ENCODE data around the gene ZNF764.
"Not testable (repeated sequence)": the region's sequence is repeated elsewhere in the genome, so short reads cannot be mapped to it uniquely, and the experiment has no call there.

Gene ZNF764

GRCh38 chr16:30526137-30526822 is 31.9 kb downstream of the ZNF764 start, which contains the start of gene ZNF768:
Gene ZNF768 (minus strand): TSS chr16:30526566. CDS start chr16:30526413, 153 bp downstream.
- peak; percentile 70 for DNase-seq

DNA sequence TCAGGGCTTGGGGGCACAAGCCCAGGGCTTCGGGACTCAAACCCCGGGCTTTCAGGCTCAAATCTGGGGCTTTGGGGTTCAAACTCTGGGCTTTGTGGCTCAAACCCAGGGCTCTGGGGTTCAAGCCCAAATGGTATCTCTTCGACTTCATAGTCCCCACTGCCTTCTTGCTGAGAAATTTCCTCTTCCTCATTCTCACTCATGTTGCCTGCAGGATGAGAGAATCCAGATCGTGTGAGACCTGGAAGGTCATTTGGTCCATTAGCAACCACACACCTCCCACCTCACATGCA is 32.4 kb downstream of the ZNF764 start:
- DNase-seq: no peak

DNA sequence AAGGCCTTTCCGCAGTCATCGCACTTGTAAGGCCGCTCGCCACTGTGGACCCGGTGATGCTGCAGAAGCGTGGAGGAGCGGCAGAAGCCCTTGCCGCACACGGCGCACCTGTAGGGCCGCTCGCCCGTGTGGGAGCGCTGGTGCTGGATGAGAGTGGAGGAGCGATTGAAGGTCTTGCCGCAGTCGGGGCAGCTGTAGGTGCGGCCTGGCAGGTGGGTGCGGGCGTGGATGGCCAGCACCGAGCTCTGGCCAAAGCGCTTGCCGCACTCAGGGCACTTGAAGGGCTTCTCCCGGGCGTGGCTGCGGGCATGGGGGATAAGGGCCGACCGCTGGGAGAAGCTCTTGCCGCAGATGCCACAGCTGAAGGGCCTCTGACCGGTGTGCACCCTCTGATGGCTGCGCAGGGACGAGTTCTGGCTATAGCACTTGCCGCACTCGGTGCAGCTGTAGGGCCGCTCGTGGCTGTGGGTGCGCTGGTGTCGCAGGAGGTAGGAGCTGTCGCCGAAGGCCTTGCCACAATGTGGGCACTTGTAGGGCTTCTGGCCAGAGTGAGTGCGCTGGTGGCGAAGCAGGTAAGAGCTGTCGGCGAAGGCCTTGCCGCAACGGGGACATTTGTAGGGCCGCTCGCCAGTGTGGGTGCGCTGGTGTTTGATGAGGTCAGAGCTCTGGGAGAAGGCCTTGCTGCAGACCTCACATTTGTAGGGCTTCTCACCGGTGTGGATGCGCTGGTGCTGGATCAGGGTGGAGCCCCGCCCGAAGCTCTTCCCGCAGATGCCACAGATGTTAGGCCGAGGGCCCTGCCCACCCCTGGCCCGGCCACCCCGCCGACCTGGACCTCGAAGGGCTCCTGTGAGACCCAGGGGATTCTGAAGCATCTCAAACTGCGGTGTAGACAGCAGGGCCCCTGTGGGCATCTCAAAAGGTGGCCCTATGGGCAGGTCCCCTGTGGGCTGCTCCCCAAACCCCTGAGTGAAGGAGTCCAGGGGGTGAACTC is 33.3 kb downstream of the ZNF764 start:
- no peak for DNase-seq

- DNase-seq: no peak
Observed at GRCh38 chr16:30523768-30524574, 34.2 kb downstream of the ZNF764 start.

- not testable (repeated sequence) for DNase-seq
Observed at GRCh38 chr16:30522702-30523463, 35.3 kb downstream of the ZNF764 start.

DNA sequence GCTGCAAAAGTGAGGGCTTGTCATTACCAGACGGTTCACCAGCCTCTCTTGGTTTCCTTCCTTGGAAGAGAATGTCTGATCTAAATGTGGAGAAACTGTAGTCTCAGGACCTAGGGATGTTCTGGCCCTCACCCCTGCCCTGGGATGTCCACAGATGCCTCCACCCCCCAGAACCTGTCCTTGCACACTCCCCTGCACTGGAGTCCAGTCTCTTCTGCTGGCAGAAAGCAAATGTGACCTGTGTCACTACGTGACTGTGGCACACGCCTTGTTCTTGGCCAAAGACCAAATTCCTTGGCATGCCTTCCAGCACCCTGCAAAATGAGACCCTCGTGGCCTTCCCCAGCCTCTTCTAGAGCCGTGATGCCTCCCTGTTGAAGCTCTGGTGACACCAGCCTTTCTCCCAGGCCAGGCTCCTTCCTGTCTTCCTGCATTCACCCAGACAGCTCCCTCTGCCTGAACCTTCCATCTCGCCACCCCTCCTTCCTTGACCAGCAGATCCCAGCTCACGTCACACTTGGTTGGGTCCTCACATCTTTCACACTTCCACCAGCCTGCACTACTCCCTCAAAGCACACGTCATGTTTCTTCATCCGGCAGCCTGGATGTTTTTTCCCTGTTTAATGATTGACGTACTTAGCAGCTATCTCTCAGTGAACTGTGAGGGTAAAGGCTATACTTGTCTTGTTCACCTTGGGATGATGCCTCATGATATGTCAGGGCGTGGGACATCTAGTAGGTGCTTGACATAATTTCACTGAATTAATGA is 36.1 kb downstream of the ZNF764 start:
- DNase-seq: no peak

DNA sequence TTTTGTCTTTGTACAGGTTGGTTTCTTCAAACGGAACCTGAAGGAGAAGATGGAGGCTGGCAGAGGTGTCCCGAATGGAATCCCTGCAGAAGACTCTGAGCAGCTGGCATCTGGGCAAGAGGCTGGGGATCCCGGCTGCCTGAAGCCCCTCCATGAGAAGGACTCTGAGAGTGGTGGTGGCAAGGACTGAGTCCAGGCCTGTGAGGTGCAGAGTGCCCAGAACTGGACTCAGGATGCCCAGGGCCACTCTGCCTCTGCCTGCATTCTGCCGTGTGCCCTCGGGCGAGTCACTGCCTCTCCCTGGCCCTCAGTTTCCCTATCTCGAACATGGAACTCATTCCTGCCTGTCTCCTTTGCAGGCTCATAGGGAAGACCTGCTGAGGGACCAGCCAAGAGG is 36.7 kb downstream of the ZNF764 start:
- DNase-seq: no peak

- DNase-seq: no peak
Observed at GRCh38 chr16:30519120-30520049, 38.8 kb downstream of the ZNF764 start.

DNA sequence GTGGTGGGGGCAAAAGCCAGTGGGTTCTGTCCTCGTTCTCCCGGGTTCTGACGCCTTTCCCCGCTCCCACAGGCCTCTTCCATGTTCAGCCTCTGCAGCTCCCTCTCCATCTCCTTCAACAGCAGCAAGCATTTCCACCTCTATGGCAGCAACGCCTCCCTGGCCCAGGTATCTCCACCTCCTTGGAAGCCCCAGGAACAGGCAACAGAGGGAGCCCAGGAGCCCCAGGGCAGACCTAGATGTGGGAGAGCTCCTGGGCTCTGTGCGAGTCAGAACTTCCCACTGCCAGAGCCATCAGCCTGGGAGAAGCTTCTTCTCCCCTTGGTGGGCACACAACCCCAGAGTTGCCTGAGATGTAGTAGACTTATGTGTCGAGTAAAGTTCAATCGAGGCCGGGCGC is 39.6 kb downstream of the ZNF764 start:
- no peak for DNase-seq

GRCh38 chr16:30515275-30515674 is 42.9 kb downstream of the ZNF764 start:
- DNase-seq: no peak

GRCh38 chr16:30511509-30511908 is 46.7 kb downstream of the ZNF764 start:
- DNase-seq: no peak

- DNase-seq: no peak
Observed at GRCh38 chr16:30510376-30510938, 47.7 kb downstream of the ZNF764 start.

DNA sequence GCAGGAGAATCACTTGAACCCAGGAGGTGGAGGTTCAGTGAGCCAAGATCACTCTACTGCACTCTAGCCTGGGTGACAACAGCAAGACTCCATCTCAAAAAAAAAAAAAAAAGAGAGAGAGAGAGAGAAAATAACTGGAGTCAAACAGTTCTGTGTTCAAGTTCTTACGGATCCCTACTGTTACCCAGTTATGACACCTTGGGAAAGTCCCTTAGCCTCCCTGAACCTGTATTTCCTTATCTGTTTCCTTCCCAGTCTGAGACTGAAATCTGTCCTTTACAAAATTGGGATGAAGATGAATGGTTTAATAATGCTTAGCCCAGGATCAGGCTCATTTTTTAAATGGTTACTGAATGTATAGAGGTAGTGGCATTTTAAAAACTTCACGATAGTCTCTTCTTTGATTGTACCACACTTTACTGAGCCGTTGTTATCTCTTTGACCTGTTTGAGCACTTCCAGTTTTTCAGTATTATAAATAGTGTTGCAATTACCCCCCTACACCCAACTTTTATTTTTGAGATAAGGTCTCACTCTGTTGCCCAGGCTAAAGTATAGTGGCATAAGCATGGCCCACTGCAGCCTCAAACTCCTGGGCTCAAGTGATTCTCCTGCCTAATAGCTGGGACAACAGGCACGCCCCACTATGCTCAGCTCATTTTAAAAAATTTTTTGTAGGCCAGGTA is 49.0 kb downstream of the ZNF764 start:
- no peak for DNase-seq
